HFF-Myc (cell line): ENCODE results near the gene PSMD12.
A peak's percentile ranks its signal among the peaks of the same experiment; 100 is the strongest.

Experiments used
- DNase-seq: peaks from one replicate; pipeline ENCODE4 v3.0.0-alpha.2; 2011; ENCODE audit warnings: low read depth; ENCODE audit errors: extremely low read depth
- H3K4me3 ChIP-seq: replicated peaks from 2 replicates; pipeline ENCODE4 v1.5.1; 2011; ENCODE audit warnings: low read depth, mild to moderate bottlenecking, control low read depth, low read length
- CTCF ChIP-seq: IDR thresholded peaks from 2 replicates; pipeline ENCODE4 v1.5.1; 2012; ENCODE audit warnings: mild to moderate bottlenecking, low read depth, low read length, control low read depth; ENCODE audit errors: missing control alignments

Gene PSMD12

GRCh38 chr17:67372751-67373150 is 6.4 kb upstream of the PSMD12 start:
- no peak for TF ChIP-seq CTCF
- DNase-seq = no peak
- no peak overlapping the region for H3K4me3 ChIP-seq

- DNase-seq = no peak
- no peak overlapping the region for H3K4me3 ChIP-seq
- TF ChIP-seq CTCF = no peak
Observed at GRCh38 chr17:67369676-67370075, 3.3 kb upstream of the PSMD12 start.

- peak overlapping the region; percentile 74 for H3K4me3 ChIP-seq
- no peak for TF ChIP-seq CTCF
- no peak for DNase-seq
Observed at GRCh38 chr17:67365738-67366192, 612 bp downstream of the PSMD12 start.

- TF ChIP-seq CTCF = no peak
- H3K4me3 ChIP-seq = peak overlapping the region; percentile 74
- no peak for DNase-seq
Observed at GRCh38 chr17:67364847-67365737, 1.3 kb downstream of the PSMD12 start.

- H3K4me3 ChIP-seq = no peak overlapping the region
- no peak for TF ChIP-seq CTCF
- DNase-seq = no peak
Observed at GRCh38 chr17:67362173-67362572, 4.2 kb downstream of the PSMD12 start.

- H3K4me3 ChIP-seq = no peak overlapping the region
- no peak for DNase-seq
- no peak for TF ChIP-seq CTCF
Observed at GRCh38 chr17:67360880-67361279, 5.5 kb downstream of the PSMD12 start.
